Measurements from ENCODE around the gene MCM3AP.
"Not testable (repeated sequence)": the region's sequence is repeated elsewhere in the genome, so short reads cannot be mapped to it uniquely, and the experiment has no call there.

The MCM3AP gene

GRCh38 chr21:46239817-46240325, 45.5 kb downstream of the MCM3AP start:
- no peak for FAIRE-seq

GRCh38 chr21:46237474-46237873, 47.9 kb downstream of the MCM3AP start:
- FAIRE-seq, result no peak

- no peak for FAIRE-seq
Measured at GRCh38 chr21:46234436-46234950, 50.9 kb downstream of the MCM3AP start.

GRCh38 chr21:46229923-46230260, 55.5 kb downstream of the MCM3AP start:
- FAIRE-seq, result no peak

- no peak for FAIRE-seq
Measured at GRCh38 chr21:46229133-46229922, 56.1 kb downstream of the MCM3AP start.

- FAIRE-seq, result no peak
Measured at GRCh38 chr21:46228345-46229051, 56.9 kb downstream of the MCM3AP start, which contains the start of gene LSS. Gene LSS, minus strand, starts transcription at chr21:46228774. Its CDS starts 29 bp downstream, at chr21:46228745.

GRCh38 chr21:46227811-46228344, 57.5 kb downstream of the MCM3AP start:
- FAIRE-seq, result no peak

- FAIRE-seq, result no peak
Measured at GRCh38 chr21:46226920-46227599, 58.4 kb downstream of the MCM3AP start.

- FAIRE-seq, result no peak
Measured at GRCh38 chr21:46226146-46226545, 59.3 kb downstream of the MCM3AP start.

- not testable (repeated sequence) for FAIRE-seq
Measured at GRCh38 chr21:46223661-46224060, 61.8 kb downstream of the MCM3AP start.

GRCh38 chr21:46223217-46223616, 62.2 kb downstream of the MCM3AP start:
- no peak for FAIRE-seq

GRCh38 chr21:46222436-46223116, 62.8 kb downstream of the MCM3AP start:
- FAIRE-seq, result no peak

GRCh38 chr21:46221664-46222435, 63.6 kb downstream of the MCM3AP start:
- FAIRE-seq, result no peak

GRCh38 chr21:46220847-46221246, 64.6 kb downstream of the MCM3AP start:
- no peak for FAIRE-seq

- no peak for FAIRE-seq
Measured at GRCh38 chr21:46220275-46220810, 65.1 kb downstream of the MCM3AP start.

GRCh38 chr21:46219591-46220239, 65.7 kb downstream of the MCM3AP start:
- no peak for FAIRE-seq

- FAIRE-seq, result no peak
Measured at GRCh38 chr21:46218906-46219590, 66.4 kb downstream of the MCM3AP start.

- FAIRE-seq, result no peak
Measured at GRCh38 chr21:46217511-46218196, 67.8 kb downstream of the MCM3AP start.

- FAIRE-seq, result no peak
Measured at GRCh38 chr21:46216132-46216747, 69.2 kb downstream of the MCM3AP start.
